Jurkat, Clone E6-1 (cell line): ENCODE measurements around the gene RETREG3. TPM values are rescaled to one million over a fixed set of nuclear protein-coding genes. Genes with fewer than 3 reads are reported as not detected.
"Not testable (repeated sequence)": the region's sequence is repeated elsewhere in the genome, so short reads cannot be mapped to it uniquely, and the experiment has no call there.

Source experiments
- DNase-seq: peaks from one replicate; pipeline ENCODE4 v3.0.0-alpha.2; 2011; ENCODE audit warnings: low read depth, low spot score
- H3K4me3 ChIP-seq: 2 replicates; pipeline ENCODE4 v1.5.1; 2011; ENCODE audit warnings: mild to moderate bottlenecking, low read length, control low read depth, moderate library complexity
- polyA plus RNA-seq: library from polyadenylated mRNA; unstranded; fragments of >200 nt; gene quantifications from one replicate; pipeline ENCODE4 v1.2.1, GENCODE V29; 2012; ENCODE audit warnings: missing spikeins; ENCODE audit not compliant: insufficient read length, insufficient read depth

Gene RETREG3, protein sequence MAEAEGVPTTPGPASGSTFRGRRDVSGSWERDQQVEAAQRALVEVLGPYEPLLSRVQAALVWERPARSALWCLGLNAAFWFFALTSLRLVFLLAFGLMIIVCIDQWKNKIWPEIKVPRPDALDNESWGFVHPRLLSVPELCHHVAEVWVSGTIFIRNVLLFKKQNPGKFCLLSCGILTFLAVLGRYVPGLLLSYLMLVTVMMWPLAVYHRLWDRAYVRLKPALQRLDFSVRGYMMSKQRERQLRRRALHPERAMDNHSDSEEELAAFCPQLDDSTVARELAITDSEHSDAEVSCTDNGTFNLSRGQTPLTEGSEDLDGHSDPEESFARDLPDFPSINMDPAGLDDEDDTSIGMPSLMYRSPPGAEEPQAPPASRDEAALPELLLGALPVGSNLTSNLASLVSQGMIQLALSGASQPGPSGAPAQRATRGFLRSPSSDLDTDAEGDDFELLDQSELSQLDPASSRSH
- polyA plus RNA-seq, result 13.0 TPM

DNA sequence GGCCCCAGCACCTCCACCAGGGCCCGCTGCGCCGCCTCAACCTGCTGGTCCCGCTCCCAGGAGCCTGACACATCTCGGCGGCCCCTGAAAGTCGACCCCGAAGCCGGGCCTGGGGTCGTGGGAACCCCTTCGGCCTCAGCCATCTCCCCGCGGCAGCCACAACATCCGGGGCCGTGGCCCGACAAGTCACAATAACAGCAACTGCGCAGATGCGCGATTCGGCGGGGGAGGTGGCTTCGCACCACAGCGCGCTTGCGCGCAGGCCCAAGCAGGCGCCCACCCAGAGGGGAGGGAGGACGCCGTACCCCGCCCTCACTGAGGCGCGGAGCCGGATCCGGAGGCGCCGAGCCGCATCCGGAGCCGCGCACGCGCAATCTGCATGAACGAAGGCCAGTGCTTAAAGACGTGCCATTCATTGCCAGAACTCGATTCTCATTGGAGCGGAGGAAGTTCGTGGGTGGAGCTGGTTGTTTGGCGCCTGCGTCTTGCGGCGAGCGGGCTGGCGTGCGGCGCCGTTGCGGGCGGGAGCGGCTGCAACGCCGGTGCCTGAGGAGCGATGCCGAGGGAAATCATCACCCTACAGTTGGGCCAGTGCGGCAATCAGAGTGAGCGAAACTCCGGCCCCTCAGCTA, at the start of gene RETREG3, which contains the start of gene TUBG1:
TSS of gene RETREG3 (minus strand) at position 193 of the 632 bp plus-strand sequence. CDS start at position 143, 50 bp downstream.
TSS of gene TUBG1 (plus strand) at position 502 of the 632 bp plus-strand sequence. CDS start at position 557, 55 bp downstream.
- peak within 1 kb of the TSS; percentile 99 for H3K4me3 ChIP-seq
- peak; percentile 99 for DNase-seq

- no peak overlapping the region for H3K4me3 ChIP-seq
- DNase-seq, result no peak
Observed at GRCh38 chr17:42657824-42658588, 48.8 kb upstream of the RETREG3 start.

DNA sequence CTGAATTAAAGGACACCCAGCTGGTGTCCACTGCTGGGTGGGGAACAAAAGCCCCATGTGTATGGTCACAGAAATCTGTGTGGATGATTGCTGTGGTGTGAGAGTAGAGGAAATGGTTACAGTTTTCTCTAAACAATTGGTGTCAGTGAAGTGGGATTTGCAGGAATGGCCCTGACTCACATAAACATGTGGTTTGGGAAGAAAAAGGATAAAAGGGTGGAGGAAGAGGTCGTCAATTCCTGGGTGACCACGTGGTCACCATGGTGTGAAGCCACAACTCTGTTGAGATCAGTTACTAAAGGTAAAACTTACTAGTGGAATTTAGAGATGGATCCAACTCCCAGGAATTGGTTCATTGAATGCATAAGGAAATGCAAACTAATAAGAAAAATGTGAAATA, 46.4 kb upstream of the RETREG3 start:
- DNase-seq, result no peak
- H3K4me3 ChIP-seq, result no peak overlapping the region

GRCh38 chr17:42653179-42654124, 44.3 kb upstream of the RETREG3 start:
- H3K4me3 ChIP-seq, result no peak overlapping the region

DNA sequence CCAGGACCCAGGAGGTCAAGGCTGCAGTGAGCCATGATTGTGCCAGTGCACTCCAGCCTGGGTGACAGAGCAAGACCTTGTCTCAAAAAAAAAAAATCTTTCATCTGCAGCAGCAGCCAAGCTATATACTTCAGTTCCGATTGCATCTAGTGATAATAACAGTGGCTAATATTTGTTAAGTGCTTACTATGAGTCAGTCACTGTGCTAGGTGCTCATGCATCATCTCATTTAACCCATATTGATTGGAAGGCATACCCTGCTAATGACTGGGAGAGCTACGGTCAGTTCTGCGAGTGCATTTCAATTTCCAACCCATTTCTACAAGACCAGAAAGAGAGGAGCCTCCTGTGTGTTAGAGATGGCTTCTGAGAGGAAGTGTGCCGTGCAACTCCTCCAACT, 42.2 kb upstream of the RETREG3 start:
- DNase-seq, result no peak
- no peak overlapping the region for H3K4me3 ChIP-seq

More at GRCh38 chr17:42653179-42654124, 44.3 kb upstream of the RETREG3 start:
- no peak for DNase-seq

- H3K4me3 ChIP-seq, result no peak overlapping the region
- DNase-seq, result no peak
Observed at GRCh38 chr17:42647778-42648177, 38.6 kb upstream of the RETREG3 start.

DNA sequence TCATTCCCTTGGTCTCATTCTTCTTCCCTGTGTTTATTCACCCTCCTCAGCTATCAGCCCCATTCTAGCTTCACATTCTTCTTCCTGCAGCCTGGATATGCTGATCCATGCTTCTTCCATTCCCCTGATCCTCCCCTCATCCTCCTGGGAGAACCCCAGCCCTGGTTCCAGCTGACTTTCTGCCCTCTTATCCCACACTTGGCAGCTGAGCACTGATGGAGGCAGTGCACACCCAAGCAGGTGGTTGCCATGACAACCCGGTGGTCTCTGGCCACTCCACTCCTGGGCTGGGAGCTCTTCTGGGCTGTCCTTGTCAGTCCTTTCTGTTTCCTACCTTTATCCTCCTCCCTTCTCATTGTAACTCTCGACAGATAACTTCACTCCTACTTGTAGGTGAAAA, 33.2 kb upstream of the RETREG3 start:
- no peak for DNase-seq

DNA sequence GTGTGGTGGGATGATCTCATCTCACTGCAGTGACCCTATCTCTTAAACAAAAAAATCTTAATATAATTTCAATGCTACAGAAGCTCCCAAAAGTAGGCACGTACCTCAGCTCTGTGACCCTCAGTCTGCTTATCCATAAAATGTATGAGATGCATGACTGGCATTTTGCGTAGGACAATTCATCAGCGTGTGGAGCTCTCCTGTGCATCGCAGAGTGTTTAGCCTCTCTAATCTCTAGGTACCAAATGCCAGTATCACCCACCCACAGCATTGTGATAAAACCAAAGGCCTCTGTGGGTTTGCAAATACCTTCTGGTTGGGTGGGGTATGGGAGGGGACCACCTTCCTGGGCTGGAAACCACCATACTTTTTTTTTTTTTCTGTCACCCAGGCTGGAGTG, 30.9 kb upstream of the RETREG3 start:
- DNase-seq, result no peak
- no peak overlapping the region for H3K4me3 ChIP-seq

More for the DNA sequence above, 33.2 kb upstream of the RETREG3 start:
- no peak overlapping the region for H3K4me3 ChIP-seq

DNA sequence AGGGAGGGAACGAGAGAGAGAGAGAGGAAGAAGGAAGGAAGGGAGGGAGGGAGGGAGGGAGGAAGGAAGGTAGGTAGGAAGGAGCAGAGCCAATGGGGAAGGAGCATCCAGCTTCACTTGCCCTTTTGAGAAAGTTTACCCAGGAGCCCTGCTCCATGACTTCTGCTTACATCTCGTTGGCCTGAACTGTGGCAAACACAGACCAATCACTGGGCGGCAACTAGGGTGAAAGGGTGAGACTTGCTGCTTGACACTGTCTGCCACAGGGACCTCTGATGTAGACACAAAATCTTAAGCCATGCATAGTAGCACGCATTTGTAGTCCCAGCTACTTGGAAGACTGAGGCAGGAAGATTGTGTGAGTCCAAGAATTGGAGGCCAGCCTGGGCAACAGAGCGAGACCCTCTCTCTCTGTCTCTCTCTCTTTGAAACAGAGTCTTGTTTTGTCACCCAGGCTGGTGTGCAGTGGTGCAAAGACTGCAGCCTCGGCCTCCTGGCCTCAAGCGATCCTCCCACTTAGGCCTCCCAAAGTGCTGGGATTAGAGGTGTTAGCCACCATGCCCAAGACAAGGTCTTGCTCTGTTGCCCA, 30.4 kb upstream of the RETREG3 start:
- DNase-seq, result no peak
- no peak overlapping the region for H3K4me3 ChIP-seq

GRCh38 chr17:42632949-42633444, 23.8 kb upstream of the RETREG3 start:
- DNase-seq, result no peak

DNA sequence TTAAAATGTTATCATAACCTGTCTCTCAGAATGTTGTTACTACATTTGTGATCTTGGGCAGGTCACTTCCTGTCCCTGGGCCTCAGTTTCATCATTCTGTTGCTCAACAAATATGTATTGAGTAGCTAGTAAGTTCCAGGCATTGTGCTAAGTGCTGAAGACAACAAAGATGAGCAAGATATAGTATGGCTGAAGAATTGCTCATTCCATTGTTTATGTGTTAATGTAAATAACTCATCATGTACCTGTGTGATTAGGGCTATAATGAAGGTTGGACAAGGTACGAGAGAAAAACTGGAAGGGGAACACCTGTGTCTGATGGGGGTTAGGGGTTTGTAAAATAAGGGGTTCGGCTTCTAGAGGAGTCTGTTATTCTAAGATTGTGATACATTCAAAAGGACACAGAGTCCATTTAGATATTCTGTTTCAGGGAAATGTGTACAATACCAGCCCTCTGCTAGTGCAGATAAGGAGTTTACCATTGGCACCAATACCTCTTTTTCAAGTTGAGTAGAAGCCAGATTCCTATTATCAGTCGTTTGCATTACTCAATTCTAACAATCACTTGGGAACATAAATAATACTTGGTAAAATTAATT, 20.3 kb upstream of the RETREG3 start:
- no peak for DNase-seq
- H3K4me3 ChIP-seq, result no peak overlapping the region

More at GRCh38 chr17:42632949-42633444, 23.8 kb upstream of the RETREG3 start:
- no peak overlapping the region for H3K4me3 ChIP-seq

- H3K4me3 ChIP-seq, DNase-seq: not testable (repeated sequence)
Observed at GRCh38 chr17:42627032-42627764, 18.0 kb upstream of the RETREG3 start.

- no peak for DNase-seq
- H3K4me3 ChIP-seq, result no peak overlapping the region
Observed at GRCh38 chr17:42623732-42624596, 14.8 kb upstream of the RETREG3 start.

DNA sequence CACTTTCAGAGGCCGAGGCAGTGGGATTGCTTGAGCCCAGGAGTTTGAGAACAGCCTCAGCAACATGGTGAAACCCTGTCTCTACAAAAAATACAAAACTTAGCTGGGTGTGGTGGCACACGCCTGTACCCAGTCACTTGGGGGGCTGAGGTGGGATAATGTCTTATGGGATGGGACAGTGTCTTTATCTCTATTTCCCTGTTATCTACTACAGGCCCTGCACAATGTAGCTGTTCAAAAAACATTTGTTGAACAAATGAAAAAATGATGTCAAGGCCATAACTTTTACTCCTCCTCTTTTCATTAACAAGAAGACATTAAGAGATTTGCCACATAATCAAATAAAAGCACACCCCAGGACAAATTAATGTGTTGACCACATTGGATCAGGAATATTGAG, 14.1 kb upstream of the RETREG3 start:
- no peak for DNase-seq
- no peak overlapping the region for H3K4me3 ChIP-seq

DNA sequence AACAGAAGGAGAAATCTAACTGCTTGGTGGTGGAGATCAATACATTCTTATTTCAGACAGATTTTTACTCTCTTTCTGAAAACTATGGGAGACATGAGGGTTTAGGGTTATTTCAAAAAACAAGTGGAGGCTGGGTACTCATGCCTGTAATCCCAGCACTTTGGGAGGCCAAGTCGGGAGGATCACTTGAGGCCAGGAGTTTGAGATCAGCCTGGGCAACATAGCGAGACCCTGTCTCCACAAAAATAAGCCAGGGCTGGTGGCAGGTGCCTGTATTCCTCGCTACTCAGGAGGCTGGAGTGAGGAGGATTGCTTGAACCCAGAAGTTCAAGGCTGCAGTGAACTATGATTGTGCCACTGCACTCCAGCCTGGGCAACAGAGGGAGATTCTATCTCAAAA, 12.8 kb upstream of the RETREG3 start:
- DNase-seq, H3K4me3 ChIP-seq: not testable (repeated sequence)
